ENCODE measurements around the gene ATP8B4.
A peak's percentile ranks its signal among the peaks of the same experiment; 100 is the strongest.

The ATP8B4 gene

DNA sequence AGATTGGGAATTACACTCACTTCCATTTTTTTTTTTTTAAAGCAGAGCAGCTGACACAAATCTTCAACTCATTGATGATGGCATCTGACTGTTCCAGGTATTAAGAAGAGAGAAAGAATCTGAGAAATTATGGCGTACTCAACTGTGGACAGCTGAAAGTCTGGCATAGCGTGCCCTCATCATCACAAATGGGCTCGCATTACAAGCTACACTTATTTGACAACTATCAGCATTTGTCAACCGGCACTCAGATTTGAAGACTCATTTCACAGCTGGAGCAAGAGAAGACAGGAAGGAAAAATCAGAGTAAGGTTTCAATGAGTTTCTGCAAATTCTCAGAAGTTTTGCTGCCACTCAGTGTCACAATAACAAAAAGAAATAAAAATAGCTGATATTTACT, 235.9 kb downstream of the ATP8B4 start:
- DNase-seq, result no peak

DNA sequence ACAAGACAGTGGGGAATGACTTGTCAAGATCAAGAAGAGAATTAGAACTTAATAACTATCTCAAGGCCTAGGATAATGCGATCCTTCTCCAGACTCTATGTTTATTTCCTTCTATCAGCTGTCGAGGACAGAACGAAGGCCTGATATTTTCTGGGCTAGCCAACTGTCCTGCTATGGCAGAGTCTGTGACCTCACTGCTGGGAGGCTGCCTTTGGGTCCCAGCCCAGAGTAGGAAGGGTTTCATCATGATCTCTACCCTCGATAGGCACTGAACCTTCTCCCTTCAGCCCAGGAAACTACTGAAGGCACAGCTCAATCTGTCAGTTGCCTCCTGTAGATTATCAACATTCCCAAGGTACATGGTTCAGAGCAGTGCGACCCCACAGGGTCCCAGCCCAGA, 237.2 kb downstream of the ATP8B4 start:
- DNase-seq, result no peak

DNA sequence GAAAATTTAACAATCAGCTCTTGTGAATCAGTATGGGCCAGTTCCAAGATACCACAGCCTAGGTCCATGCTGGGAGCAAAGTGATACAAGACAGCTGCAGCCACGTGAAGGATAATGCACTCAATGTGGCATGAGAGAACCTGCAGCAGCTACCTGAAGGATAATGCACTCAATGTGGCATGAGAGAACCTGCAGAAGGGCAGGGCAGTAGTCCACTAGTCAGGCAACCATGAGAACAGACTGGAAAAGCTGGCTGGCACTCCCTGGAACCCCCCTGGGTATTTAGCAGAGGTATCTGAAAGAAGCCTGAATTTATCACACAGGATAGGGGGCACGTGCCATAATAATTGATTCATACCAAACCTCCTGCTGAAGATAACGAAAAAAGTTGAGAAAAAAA, 237.6 kb downstream of the ATP8B4 start:
- DNase-seq, result no peak

DNA sequence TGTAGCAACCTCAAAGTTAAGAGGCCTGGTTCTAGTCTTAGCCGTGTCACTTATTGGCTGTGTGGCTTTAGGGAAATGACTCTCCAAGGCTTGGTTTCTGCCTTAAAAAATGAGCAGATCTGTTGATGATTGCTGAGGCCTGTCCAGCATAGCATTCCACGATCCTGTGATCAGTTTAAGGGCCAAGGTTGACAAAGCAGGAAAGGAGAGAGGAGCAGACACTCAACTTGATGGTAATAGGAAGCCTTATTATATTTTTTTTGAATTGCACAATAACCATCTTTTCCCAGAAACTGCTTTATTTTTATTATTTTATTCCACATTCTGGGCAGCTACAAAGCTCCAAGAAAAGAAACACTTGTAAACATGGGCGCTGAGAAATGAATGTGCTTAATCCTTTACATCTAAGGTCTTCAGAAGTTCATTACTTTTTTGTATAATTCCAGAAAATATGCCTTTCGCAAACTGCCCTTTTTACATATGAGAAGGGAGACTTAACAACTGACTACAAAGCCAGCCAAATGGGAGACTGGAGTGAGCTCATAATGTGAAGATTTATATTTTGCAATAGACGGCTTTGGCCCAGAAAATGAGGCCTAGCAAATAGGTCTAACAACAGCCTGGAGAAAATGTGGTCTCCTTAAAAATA, 241.0 kb downstream of the ATP8B4 start:
- no peak for DNase-seq

DNA sequence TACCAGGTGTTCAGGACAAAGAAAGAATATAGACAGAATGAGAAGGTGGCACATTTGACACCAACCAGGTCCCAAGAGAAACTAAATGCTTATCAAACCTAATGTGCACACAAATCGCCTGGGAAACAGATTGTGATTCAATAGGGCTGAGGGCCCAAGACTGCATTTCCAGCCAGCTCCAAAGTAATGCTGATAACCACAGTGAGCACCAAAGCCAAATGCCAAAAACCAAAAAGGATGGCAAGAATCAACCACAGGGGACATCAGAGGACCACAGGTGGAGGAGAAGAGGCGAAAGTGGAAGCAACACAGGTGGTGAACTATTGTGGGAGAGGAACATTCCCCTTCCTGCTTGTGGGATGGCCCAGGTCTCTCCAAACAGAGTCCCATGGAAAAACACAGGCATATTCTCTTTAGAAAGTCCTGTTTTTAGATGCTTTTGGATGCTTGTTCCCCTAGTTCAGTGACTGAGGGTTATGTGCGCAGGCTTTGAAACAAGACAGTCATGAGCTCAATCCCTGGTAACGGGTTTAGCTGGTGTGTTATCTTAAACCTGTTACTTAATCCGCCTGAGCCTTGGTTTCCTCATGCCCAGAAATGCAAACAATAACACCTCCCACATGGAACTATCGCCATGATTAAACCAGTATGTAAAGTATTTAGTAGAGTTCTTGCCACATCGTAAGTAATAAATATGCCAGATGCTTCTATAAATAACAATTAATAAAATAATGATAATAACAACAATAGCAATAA, 241.7 kb downstream of the ATP8B4 start:
- no peak for DNase-seq

DNA sequence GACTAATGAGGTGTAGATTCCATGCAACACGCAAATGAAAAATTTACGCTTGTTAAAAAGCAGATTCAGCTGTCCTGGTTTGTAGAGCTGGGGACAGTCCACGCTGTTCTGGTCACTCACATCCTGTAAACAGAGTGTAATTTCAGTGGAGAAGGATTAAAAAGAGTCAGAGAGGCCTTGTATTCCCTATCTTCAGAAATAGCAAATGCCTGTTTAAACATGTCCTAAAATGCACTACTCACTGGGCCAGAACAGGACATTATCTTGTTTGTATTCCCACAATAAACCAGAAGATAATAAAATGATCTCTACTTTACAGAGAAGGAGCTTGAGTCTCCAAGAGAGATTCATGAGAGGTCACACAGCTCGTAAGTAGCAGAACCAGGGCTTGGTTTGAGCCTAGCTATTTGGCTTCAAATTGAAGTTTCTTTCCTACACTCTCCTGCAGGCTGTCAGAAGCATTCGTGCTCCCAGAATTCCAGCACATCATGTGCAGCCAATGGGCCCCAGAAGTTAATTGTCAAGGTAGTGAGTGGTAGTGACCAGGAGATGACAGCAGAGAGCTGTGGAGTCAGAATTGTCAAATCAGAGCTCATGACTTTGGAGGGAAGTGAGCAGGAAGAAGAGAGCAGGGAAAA, 242.5 kb downstream of the ATP8B4 start:
- no peak for DNase-seq

DNA sequence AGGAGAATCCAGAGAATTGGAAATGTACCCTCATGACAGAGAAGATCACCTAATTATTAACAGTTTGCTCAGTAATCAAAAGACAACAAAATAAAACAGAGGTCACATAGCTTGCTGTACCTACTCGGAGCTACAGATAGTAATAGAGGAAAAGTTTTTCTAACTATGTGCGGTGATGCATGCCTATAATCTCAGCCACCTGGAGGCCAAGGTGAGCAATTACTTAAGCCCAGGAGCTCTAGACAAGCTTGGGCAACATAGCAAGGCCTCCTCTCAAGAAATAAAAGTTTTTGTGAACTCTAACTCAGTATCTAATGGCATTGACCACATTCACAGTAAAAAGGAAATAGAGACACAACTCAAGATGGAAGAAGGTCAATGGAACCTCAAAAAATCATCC, 243.6 kb downstream of the ATP8B4 start:
- no peak for DNase-seq

DNA sequence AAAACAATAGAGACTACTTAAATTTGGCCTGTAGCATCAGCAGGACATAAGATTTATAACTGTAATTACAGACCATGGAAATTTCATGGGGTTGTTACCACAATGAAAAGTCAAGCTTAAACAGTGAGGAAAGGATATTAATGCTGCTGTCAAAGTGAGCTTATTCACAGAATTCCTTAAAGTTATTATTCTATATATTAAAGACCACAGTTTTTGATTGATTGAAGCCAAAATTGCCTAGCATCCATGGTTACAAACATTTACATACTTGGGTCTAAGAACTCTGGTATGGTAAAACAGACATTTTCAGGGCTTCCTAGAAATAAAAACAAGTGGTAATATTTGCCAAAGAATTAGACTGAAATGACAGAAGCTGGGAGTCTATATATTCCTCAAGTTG, 248.6 kb downstream of the ATP8B4 start:
- no peak for DNase-seq

DNA sequence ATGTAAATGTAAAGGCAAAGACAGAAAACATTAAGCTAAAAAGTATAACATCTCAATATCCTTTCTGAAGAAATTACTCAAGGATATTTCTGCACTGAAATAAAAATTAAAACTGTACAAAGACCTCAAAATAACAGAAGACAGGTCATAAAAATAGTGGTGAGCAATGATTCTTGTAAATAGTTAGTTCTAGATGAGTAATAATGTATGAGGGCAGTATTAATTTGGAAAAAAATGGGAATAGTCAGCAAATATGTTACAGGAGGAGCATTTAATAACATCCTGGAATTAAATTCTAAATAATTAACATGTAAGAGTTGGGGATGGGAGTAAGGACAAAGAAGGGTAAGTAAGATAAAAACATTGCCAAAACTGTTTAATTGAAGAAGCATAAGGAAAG, 250.7 kb downstream of the ATP8B4 start:
- no peak for DNase-seq

DNA sequence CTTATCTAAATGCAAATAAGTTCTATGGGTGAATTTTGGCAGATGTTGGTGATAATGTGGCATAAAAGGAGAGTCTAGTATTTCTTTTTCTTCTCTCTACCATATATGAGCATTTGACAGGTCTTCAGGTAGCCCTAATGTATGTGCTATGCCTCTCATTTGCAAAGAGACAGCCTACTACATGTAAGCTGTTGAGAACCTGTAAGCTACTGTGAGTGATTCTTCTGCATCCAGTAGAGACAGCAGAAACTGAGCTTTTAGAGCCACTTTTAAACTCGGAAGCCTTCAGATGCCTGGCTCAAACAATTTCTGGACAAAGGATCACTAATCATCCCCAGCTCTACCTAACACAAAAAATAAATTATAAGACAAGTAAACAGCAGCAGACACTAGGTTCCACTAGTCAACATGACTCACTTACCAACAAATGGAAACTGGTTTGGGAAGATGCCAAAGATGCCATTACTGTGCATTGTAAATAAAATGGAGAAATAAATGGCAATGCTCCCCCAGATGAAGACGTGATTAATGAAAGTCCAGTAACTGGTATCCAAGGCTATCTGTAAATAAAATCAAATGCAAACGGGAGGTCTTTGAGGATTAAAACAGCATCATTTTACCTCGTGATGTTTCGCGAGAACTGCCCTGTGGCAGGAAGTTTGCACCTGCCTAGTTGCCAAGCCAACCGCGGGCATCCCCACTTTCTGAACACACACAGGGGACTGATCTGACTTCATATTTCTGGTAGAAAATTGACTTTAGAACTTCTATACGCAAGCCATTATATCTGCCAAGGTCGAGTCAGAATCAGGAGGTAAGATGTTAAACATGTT, 252.9 kb downstream of the ATP8B4 start:
- no peak for DNase-seq

DNA sequence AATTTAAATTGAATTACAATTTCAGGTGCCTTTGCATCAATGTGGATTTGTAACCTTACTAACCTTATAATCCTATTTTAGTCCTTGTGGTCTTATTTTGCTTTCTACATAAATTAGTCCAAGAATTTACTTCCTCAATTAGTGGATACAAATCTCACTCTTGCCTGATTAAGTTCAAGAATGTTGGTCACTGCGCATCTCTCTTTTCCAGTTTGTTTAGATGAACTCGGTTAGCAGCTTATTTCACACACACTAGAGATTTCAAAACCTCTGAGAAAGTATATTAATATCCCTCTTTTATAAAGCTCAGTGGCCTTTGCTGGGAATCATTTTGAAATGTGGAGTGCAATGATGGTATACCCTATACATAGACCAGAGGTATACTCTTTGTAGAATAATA, 254.8 kb downstream of the ATP8B4 start:
- no peak for DNase-seq

DNA sequence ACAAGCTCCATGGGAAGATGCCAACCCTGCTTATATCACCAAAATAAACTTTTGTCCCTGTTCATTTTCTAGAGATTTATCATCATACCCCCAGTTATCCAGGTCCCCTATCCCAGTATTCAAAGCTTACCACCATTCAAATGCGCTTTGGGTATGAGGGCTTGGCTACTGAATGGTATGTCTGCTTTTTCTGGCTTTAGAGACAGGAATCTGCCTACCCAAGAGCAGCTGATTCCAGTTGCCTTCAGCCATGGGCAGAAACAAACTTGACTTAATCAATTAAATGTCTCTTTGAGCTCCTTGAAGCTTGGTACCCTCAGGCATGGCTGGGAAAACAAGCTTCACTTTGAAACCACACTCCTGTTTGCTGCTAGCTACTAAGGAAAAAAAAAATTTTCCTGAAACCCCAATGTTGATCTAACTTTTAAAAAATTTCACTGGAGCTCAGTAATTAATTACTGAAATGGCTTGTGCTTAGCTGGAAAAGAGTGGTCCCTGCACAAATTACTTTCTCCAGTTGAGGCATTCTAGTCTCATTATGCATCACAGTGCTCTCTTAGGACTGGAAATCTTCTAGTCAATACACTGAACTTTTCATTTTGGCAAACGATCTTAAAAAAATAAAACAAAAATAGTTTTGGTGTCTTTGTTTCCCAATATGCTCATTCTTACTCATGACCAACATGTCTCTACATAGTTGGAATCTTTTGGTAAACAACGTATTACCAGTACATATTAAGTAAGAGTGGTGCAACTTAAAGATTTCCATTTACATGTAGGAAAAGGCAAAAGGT, 255.4 kb downstream of the ATP8B4 start:
- DNase-seq, result no peak

DNA sequence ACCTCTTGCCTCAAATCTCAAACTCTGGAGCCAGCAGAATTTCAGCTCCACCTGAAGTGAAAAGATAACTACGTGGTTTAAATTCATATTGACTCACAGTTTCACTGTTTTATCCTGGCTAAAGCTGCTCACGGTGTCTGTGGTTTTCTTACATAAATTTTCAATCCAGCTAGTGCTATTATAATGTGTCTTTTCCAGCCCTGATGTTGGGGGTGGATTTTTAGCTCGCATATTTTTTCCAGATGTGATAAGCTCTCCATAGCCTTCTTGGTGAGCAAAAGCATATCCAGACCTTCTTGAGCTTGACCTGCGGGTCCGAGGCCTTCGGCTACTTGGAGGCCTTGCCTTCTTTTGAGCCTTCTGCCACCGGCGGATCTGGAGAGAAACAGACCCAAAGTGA, 258.9 kb downstream of the ATP8B4 start:
- no peak for DNase-seq

DNA sequence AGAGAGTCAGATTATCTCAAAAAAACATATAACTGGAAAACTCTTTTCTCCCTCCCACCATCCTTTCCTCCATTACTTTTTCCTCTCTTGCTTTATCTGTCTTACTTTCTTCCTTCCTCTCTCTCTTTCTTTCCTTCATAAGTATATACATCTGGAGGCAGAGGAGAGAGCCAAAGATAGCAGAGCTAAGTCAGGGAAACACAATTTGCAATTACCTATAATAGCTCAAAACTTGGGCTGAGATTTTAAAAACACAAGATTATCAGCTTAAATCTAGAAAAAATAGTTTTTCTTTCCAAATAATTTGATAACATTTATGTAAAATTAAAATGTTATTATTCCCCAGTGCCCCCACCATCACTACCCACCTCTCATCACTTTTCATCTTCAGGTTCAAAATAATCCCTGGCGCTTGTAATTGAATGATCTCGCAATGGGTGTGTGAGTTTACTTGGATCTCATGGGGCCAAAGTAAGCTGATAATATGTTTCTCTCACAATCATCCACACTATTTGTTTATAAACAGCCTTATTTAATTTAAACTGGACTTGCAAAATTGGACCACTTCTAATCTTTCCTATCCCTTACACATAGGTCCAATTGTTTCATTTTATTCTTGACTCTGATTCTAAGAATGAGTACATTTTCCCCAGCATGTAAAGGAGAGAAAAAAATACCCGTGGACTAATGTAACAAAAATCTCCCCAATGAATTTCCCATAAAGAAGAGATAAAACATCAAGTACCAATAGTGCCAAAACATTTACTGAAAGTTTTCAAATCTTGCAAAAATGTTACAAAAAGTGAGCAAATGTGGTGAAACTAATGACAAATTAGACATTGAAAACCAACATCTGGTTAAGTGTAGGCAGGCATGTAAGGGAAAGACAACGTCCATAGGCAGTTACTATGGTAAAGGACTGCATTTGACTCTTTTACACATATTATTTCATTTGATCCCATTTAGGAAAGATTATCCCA, 261.2 kb downstream of the ATP8B4 start:
- DNase-seq, result peak; percentile 39

DNA sequence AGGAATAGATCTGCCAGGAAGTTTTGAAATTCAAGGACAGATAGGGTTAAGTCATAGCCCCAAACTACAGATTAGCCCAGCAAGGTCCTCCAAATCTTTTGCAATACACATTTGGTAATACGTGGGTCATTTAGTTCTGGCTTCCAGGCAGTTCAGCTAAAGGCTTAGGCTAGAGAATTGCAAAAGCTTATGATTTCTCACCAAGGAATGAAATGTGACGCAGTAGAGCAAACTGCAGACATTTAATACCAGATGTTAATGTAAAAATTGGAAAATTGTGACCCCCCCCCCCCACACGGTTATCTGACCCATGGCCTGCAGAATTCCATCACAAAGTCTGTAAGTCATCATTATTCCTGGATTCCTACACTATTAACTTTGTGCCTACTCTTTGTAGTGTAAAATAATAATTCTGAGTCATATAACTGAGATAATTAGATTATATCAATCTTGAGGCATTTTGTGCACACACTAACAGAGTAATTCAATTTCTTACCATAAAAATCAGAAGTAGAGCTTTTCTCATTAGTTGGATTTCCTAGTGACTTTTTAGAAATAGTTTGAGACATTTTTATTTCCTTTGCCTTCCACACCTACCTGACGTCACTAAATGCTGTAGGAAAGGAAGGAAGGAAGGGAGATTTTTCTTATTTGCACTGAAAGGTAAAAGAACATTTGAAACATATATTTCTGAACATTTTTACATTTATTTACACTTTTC, 263.0 kb downstream of the ATP8B4 start:
- DNase-seq, result no peak

DNA sequence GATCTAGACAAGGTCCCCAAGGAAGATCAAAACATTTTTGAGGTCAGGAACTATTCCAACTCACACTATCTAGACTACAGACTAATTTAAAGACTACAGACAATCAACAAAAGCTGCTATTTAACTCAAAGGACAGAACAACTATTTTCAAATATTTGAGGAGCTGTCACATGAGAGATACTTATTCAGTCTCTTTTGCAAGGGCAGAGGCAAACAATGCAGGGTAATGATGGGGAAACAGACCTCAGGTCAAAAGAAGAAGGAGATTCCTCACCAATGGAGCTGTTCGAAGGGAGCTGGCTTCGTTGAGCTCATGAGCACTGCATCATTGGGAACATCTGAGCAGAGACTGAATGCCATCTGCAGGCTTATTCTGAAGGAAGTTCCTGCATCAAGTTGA, 266.3 kb downstream of the ATP8B4 start:
- no peak for DNase-seq

DNA sequence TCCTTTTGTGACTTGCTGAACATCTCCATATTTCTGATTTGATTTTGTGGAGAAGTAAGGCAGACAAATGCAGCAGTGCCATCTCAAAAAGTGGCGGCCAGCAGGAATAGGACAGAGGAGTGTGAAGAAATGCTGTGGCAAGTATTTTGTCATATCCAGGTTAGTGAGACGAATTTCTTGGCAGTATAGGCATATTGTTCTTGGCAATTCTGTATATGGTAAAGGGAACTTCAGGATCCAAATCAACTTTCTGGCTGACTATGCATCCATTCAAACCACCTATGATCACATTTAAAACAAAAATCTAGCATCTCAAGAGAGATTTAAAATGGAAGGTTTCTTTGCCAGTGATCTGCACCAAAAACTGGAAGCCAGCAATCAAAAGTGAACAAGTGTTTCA, 270.2 kb downstream of the ATP8B4 start:
- DNase-seq, result no peak

DNA sequence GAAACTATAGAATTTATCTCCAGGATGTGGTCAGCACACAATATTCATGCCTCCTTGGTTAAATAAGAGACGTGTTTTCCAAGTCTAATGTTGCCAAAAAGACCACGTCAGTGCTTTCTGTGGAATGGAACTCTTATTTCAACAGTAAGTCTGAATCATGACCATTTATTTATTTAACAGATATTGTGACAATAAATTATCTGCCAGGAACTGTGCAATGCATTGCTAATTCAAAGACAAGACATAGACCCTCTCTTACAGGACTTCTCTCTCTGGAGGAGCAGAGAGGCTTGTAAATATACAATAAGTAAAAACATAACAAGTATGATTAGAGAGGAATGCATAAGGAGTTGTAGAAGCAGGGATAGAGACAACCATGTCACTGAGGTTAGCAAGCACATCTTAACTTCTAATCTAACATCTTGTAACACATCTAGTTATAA, 270.7 kb downstream of the ATP8B4 start:
- DNase-seq, result peak; percentile 29

DNA sequence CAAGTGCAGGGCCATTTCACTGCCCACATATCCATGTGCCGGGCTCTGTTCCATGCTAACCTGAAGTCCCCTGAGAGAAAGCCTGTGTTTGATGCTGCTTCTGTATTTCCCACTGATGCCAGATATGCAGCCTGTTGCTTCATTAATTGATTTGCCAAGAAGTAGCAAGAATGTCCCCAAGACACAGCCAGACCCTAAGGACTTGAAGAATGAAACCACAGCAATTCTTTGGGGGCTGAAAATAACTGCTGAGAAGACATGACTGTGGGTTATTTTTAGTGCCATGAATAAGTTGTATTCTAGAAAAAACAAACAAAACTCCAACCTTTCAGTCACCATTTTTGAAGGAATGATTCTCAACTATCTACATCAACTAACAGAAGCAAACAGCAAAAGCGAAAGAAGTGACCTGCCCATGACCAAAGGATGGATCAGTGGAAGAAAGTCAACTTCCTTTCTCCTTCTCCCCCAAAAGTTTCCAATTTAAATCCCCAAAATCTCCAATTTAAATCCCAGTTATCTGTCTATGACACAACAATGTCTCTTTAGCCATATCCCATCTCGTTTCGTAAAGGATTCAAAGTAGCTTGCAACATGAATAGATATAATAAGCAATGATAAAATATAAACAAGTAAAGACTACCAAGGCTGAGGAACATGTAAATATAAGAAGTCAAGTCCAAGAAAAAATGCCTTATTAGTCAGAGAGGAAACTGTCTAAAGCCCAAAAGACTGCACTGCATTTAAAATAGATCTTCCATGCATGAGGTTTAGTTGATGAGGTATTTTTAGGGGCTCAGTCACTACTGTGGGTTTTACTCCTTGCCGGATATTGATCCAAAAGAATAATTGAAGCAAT, 271.4 kb downstream of the ATP8B4 start:
- DNase-seq, result no peak

DNA sequence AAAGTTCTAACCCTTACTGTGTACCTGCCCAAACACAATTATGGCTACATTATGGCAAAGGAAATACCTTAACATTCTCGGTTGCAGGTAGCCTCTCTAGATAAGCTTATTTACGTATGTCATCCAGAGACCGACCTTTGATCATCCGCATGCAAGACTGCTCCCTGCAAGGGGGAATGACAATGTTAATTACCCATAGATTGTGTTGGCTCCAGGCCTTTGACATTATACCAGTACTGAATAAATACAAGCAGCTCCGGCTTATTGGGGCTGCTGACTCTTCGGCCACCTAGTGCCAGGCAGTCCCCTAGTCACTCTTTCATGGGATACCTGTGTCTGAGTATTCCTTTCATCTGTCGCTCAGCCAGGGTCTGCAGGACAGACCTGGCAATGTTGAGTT, 274.6 kb downstream of the ATP8B4 start:
- no peak for DNase-seq

Measured in eye (tissue), 1 donor.